GM19455 (cell line): ENCODE measurements around the gene SLC17A4.
"Not testable (repeated sequence)": the region's sequence is repeated elsewhere in the genome, so short reads cannot be mapped to it uniquely, and the experiment has no call there.

Experiments used
- ATAC-seq: cut with Tn5 transposase; IDR thresholded peaks from one replicate; pipeline ENCODE4 v1.9.1; 2021; ENCODE audit not compliant: unreplicated experiment

Gene SLC17A4

DNA sequence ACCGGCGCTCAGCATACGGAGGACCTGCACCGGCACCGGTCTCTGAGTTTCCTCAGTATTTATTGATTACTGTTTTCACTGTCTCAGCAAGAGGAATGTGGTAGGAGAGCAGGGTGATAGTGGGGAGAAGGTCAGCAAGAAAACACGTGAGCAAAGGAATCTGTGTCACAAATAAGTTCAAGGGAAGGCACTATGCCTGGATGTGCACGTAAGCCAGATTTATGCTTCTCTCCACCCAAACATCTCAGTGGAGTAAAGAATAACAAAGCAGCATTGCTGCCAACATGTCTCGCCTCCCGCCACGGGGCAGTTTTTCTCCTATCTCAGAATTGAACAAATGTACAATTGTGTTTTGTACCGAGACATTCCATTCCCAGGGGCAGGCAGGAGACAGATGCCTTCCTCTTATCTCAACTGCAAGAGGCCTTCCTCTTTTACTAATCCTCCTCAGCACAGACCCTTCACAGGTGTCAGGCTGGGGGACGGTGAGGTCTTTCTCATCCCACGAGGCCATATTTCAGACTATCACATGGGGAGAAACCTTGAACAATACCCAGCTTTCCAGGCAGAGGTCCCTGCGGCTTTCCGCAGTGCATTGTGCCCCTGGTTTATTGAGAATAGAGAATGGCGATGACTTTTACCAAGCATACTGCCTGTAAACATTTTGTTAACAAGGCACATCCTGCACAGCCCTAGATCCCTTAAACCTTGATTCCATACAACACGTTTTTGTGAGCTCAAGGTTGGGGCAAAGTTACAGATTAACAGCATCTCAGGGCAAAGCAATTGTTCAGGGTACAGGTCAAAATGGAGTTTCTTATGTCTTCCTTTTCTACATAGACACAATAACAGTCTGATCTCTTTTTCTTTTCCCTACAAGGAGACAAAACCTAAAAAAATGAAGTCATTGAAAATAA lies 5.7 kb upstream of the SLC17A4 start:
- not testable (repeated sequence) for ATAC-seq

- no peak for ATAC-seq
Observed at GRCh38 chr6:25749837-25750236, 4.7 kb upstream of the SLC17A4 start.

- no peak for ATAC-seq
Observed at GRCh38 chr6:25750906-25751305, 3.6 kb upstream of the SLC17A4 start.

GRCh38 chr6:25753079-25753478 lies 1.5 kb upstream of the SLC17A4 start:
- ATAC-seq, result no peak

DNA sequence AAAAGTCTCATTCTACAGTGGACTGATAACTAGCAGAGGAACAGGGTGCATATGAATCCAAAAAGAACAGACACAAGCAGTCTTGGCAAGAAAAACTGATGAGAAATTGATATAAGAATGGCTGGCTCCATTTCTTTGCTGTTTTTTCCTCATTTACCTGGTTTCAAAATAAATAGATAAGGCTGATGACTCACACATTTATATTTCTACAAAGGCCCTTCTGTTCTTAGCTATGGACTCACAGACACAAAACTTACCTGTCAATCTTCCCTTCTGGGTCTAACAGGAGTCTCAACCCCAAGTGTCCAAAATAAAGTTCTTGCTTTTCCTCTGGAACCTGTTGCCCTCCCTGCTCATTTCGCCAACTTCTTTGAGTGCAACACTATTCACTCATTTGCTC lies 941 bp downstream of the SLC17A4 start:
- no peak for ATAC-seq

DNA sequence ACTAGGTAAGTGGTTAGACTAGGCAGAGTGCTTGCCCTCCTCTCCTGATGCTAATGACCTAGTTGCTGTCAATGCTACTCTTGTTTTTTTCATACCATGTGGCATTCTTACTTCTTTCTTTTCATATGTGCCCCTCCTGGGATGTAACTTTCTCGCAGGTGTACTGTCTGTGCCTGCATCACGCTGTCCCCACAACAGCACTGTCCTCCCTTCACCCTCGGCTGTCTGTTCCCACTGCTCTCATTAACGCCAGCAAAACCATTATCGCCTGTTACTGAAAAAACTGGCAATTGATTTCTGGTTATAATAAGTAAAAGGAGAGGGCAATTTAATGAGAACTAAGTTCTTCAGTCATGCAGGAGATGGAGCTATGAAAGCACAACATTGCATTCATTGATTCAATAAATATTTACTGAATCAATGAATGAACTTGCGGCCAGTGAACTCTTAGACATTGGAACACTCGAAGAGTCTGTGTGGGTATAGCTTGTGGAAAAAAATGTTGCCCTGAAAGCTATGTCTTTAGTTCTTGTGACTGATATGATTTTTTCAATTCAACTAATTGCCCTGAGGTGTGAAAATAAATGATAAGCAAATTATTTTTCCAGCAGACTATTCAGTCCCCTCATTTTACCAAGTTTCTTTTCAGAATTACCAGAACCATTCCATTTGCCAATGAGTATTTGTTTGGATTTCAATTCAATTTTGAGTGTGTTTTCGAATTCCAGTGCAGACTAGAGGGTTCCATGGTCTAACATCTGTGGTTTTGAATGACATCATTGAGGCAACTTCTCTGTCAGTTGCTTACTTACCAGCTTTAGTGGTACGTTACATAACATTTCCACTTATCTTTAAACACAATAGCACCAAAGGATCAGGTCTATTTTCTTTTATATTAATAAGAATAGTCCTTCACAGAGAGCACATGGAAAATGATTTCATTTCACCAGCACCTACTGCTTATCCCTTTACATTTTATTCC lies 2.1 kb downstream of the SLC17A4 start:
- ATAC-seq, result no peak

- ATAC-seq, result no peak
Observed at GRCh38 chr6:25757936-25758642, 3.5 kb downstream of the SLC17A4 start.

DNA sequence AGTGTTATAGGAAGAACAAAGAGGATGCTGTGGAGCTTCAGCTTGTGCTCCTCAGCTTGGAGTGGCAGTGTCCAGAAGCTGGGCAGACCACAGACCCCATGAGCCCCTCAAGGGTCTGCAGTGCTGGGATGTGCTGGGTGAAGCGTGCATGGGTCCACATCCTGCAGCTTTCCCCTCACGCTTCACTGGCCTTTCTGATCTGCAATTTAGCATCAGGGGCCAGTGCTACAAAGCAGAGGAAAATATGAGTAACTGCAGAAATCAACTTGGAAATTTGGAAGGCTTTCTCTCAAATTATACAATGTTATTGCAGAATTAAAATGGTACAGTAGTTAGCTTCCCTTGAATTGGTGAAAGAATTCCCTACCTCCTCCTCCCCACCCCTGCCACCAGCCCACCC lies 10.1 kb downstream of the SLC17A4 start:
- ATAC-seq, result no peak

DNA sequence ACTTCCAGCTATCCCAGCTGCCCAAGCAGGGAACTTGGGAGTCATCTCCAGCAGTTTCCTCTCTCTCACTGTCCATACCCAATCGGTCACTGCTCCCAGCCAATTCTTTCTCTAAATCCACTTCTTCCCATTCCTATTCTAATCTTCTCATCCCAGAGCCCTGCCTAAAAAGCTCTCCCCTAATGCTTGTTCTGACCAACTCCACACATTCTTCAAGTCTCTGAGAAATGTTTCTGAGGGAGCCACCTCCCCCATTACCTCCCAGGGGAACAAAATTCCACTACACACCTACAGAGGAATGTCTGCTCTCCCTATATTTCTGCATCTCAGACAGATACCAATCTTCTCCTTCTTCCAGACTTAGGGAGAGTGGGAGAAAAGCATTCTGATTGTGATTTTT lies 14.0 kb downstream of the SLC17A4 start:
- ATAC-seq, result no peak

GRCh38 chr6:25769983-25770382 lies 15.4 kb downstream of the SLC17A4 start:
- ATAC-seq, result no peak

DNA sequence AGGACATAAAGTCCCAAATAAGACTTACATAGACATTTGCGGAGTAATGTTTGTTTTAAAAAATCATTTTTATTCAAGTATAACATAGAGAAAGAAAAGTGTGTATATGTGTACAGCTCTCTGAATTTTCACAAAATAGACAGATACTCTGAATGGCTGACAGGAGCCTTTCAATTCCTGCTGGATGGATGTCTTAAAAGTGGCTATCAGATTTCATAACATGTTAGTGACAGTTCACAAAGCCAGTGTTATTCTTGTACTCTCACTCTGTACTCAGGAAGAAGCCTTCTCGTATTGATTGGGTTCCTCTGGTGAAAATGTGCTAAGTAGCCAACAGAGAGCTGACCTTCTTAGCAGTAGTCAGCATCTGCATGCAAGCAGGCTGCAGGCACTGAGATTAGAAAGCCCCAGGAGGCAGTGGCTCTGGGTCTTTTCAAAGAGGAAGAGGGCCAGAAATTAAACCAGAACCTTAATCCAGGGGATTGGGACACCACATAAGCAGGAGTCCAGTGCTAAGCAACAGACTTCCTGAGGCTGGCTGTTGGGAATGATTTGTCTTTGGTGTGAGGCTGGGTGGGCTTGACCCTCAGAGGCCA lies 19.7 kb downstream of the SLC17A4 start:
- ATAC-seq, result no peak

GRCh38 chr6:25777031-25777430 lies 22.5 kb downstream of the SLC17A4 start:
- ATAC-seq, result no peak

GRCh38 chr6:25777856-25778649 lies 23.5 kb downstream of the SLC17A4 start:
- no peak for ATAC-seq

GRCh38 chr6:25781134-25781533 lies 26.6 kb downstream of the SLC17A4 start:
- no peak for ATAC-seq

GRCh38 chr6:25787428-25787827 lies 32.9 kb downstream of the SLC17A4 start:
- no peak for ATAC-seq

- ATAC-seq, result no peak
Observed at GRCh38 chr6:25788305-25788922, 33.9 kb downstream of the SLC17A4 start.

GRCh38 chr6:25789475-25789874 lies 34.9 kb downstream of the SLC17A4 start:
- ATAC-seq, result no peak

DNA sequence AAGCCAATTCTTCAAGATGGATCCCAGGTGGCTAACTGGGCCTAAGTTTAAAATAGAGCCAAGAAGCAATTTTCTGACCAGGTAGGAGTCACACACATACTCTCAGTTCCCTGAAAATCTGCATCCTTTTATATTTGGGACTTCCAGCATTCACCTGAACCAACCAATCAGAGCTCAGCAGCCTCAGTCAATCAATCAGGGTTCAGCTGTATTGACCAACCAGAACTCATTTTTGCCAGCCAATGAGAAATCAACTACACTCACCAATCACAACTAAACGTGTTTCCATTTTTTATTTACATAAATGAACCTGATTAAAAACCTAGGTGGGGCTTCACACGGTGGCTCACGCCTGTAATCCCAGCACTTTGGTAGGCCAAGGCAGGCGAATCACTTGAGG lies 37.5 kb downstream of the SLC17A4 start:
- ATAC-seq, result no peak

- ATAC-seq, result no peak
Observed at GRCh38 chr6:25793970-25794369, 39.4 kb downstream of the SLC17A4 start.
